NCI-H82 treated with DMSO at 0.1 percent for 48 hours (cell line): ENCODE measurements around the gene PCBP2.
"Not testable (repeated sequence)": the region's sequence is repeated elsewhere in the genome, so short reads cannot be mapped to it uniquely, and the experiment has no call there.

Experiments
- DNase-seq: peaks from one replicate; lab custom pipeline; 2025; ENCODE audit not compliant: unreplicated experiment; lab: John Stamatoyannopoulos, UW

PCBP2 gene

GRCh38 chr12:53439582-53439981 is 12.3 kb upstream of the PCBP2 start:
- not testable (repeated sequence) for DNase-seq

- DNase-seq, result peak; percentile 99
Measured at GRCh38 chr12:53441040-53441833, 10.7 kb upstream of the PCBP2 start, which contains the start of gene PRR13. TSS of gene PRR13 (plus strand) at chr12:53441734. CDS start at chr12:53442715, 981 bp downstream.

GRCh38 chr12:53443955-53444354 is 7.9 kb upstream of the PCBP2 start:
- no peak for DNase-seq

- DNase-seq, result not testable (repeated sequence)
Measured at GRCh38 chr12:53444593-53445325, 7.1 kb upstream of the PCBP2 start.

- no peak for DNase-seq
Measured at GRCh38 chr12:53450936-53451335, 966 bp upstream of the PCBP2 start.

GRCh38 chr12:53452159-53453077 is 516 bp downstream of the PCBP2 start:
- DNase-seq, result peak; percentile 18

- DNase-seq, result no peak
Measured at GRCh38 chr12:53453953-53454640, 2.2 kb downstream of the PCBP2 start.

GRCh38 chr12:53454707-53455106 is 2.8 kb downstream of the PCBP2 start:
- peak; percentile 72 for DNase-seq

- no peak for DNase-seq
Measured at GRCh38 chr12:53456654-53457366, 4.9 kb downstream of the PCBP2 start.

- DNase-seq, result no peak
Measured at GRCh38 chr12:53459097-53459496, 7.2 kb downstream of the PCBP2 start.

- DNase-seq, result no peak
Measured at GRCh38 chr12:53461059-53461458, 9.2 kb downstream of the PCBP2 start.

- DNase-seq, result no peak
Measured at GRCh38 chr12:53461591-53461990, 9.7 kb downstream of the PCBP2 start.

- DNase-seq, result no peak
Measured at GRCh38 chr12:53462935-53463334, 11.0 kb downstream of the PCBP2 start.

GRCh38 chr12:53463802-53464560 is 12.1 kb downstream of the PCBP2 start:
- DNase-seq, result no peak

- no peak for DNase-seq
Measured at GRCh38 chr12:53464685-53465418, 12.9 kb downstream of the PCBP2 start.

GRCh38 chr12:53465679-53466078 is 13.8 kb downstream of the PCBP2 start:
- no peak for DNase-seq

GRCh38 chr12:53466640-53467039 is 14.7 kb downstream of the PCBP2 start:
- DNase-seq, result no peak

GRCh38 chr12:53467082-53467481 is 15.2 kb downstream of the PCBP2 start:
- DNase-seq, result no peak

- DNase-seq, result no peak
Measured at GRCh38 chr12:53467880-53468279, 16.0 kb downstream of the PCBP2 start.
